ENCODE measurements around the gene XXYLT1. TPM values are rescaled to one million over a fixed set of nuclear protein-coding genes. Genes with fewer than 3 reads are reported as not detected.

The XXYLT1 gene
- total and polyA plus RNA-seq, 10 of the 15 experiments (the other 5 are each of a cell fraction or from before 2014, with no cell fraction given), result 1.2 to 14.2 (median 9.3) TPM

- Histone ChIP-seq H3K36me3 (ENCODE audit: control insufficient read depth in 2 of 2, insufficient read depth in 2 of 2, low read length in 1 of 2) (no peaks in the 10 kb centered on the region), H3K79me2 (ENCODE audit: control insufficient read depth, insufficient read depth, low read length) (no peaks in the 10 kb centered on the region), H3K4me1 (ENCODE audit: control insufficient read depth, insufficient read depth, low read length) (no peaks in the 10 kb centered on the region), H3K4me2 (ENCODE audit: control insufficient read depth, insufficient read depth) (no peak overlapping the region), H3K4me3 (no peak overlapping the region), H3K27ac (ENCODE audit: control insufficient read depth, insufficient read depth) (no peak overlapping the region), H4K20me1 (ENCODE audit: control insufficient read depth, insufficient read depth) (no peaks in the 10 kb centered on the region), H3K9me3 (replicated peaks; ENCODE audit: control insufficient read depth, insufficient read depth, low read length) (peaks cover 3% of the 10 kb centered on the region; the same call in 2 of the 3 replicates), H3K9ac (ENCODE audit: control insufficient read depth, insufficient read depth, low read length) (no peak overlapping the region), H2AFZ (ENCODE audit: control insufficient read depth, low read depth, low read length) (no peak overlapping the region), H3K27me3 (replicated peaks in 1 of 2; ENCODE audit: control insufficient read depth in 2 of 2, insufficient read depth in 2 of 2, low read length in 1 of 2) (no peaks in the 10 kb centered on the region)
- SMC1A ChIA-PET (ENCODE audit: uncharacterized antibody, unreplicated experiment), result interaction anchor here (0.5 to 1.6 kb wide), 3 partner anchors 10 to 95 kb away, joined by 3 to 6 read pairs (median 6); no protein-coding TSS in a partner anchor
- in situ Hi-C loops (cut with MboI), result no loop called here
- TF ChIP-seq USF1 (IDR thresholded peaks at IDR 0.05; ENCODE audit: borderline replicate concordance, extremely low read length, insufficient read depth, low read depth, low read length) (no peak), ZBTB4 (CRISPR knock-in tag; IDR thresholded peaks at IDR 0.05) (no peak), RBBP5 (conservative IDR thresholded peaks at IDR 0.05) (no peak), CHD4 (IDR thresholded peaks at IDR 0.05) (no peak), BMI1 (IDR thresholded peaks at IDR 0.05; ENCODE audit: borderline replicate concordance) (no peak), SMAD1 (IDR thresholded peaks at IDR 0.05; ENCODE audit: low read depth, partially characterized antibody) (no peak), NRF1 (conservative IDR thresholded peaks at IDR 0.05; ENCODE audit: low read depth, low read length) (no peak), POLR2AphosphoS5 (IDR thresholded peaks at IDR 0.05; ENCODE audit: low read length) (no peak), IKZF1 (conservative IDR thresholded peaks at IDR 0.05) (no peak), REST (IDR thresholded peaks at IDR 0.05; ENCODE audit: low read depth, low read length) (no peak), MYB (IDR thresholded peaks at IDR 0.05; ENCODE audit: borderline replicate concordance, low read depth, low read length) (no peak), TCF3 (IDR thresholded peaks at IDR 0.05; ENCODE audit: borderline replicate concordance, insufficient read depth, low read depth, low read length) (no peak), ATF3 (IDR thresholded peaks at IDR 0.05; ENCODE audit: borderline replicate concordance, extremely low read depth, low read depth, low read length) (no peak), MXI1 (IDR thresholded peaks at IDR 0.05; ENCODE audit: low read depth, low read length) (no peak), EP300 (IDR thresholded peaks at IDR 0.05; ENCODE audit: borderline replicate concordance in 1 of 2, control insufficient read depth in 1 of 2, low read depth in 2 of 2, low read length in 2 of 2) (no peak)
- ATAC-seq, result no peak
- intact Hi-C loops (cut with micrococcal nuclease; ENCODE audit: unreplicated experiment), result no loop called here
- POLR2A ChIA-PET, result interaction anchor here (1.3 kb wide), 1 partner anchor 9 kb away, joined by 3 read pairs; no protein-coding TSS in a partner anchor
- no TSS peak for BruUV-seq (replicated peaks)
- CTCF ChIA-PET, result interaction anchor here (1.1 to 1.2 kb wide), 2 partner anchors 8 to 10 kb away, joined by 3 to 4 read pairs; no protein-coding TSS in a partner anchor
- RAD21 ChIA-PET (ENCODE audit: unreplicated experiment), result interaction anchor here (1.2 to 1.3 kb wide), 2 partner anchors 7 to 90 kb away, joined by 3 read pairs; no protein-coding TSS in a partner anchor
- WGBS (ENCODE audit: insufficient coverage, insufficient replicate concordance, low lambda C conversion rate, missing lambda C conversion rate), result 73% methylated on average over 5 of the region's 5 CpGs
- FAIRE-seq, result no peak
- no peak for DNase-seq (ENCODE audit: low read depth, low spot score)
Measured at GRCh38 chr3:195196266-195196665, 74.7 kb downstream of the XXYLT1 start.
